HEK293 (cell line): Measurements from ENCODE around the gene QRICH1.

Experiments
- HOXC10 ChIP-seq: sonication (generic); formaldehyde crosslinking; IDR thresholded peaks from 2 replicates; pipeline ENCODE4 v1.8.1; 2023; ENCODE audit warnings: mild to moderate bottlenecking, missing genetic modification reagents
- IKZF3 ChIP-seq: fragments of 450-650 bp; IDR thresholded peaks from 2 replicates; pipeline ENCODE4 v1.5.0; 2018; ENCODE audit warnings: missing biosample characterization, mild to moderate bottlenecking, missing genetic modification characterization, moderate library complexity
- KLF17 ChIP-seq: fragments of 450-650 bp; formaldehyde crosslinking; IDR thresholded peaks from 2 replicates; pipeline ENCODE4 v1.5.1; 2016; ENCODE audit warnings: missing biosample characterization, missing genetic modification characterization
- MYNN ChIP-seq: fragments of 450-650 bp; formaldehyde crosslinking; IDR thresholded peaks from 2 replicates; pipeline ENCODE4 v1.5.1; 2016; ENCODE audit warnings: missing biosample characterization, missing genetic modification characterization, borderline replicate concordance
- ZBTB21 ChIP-seq: fragments of 450-650 bp; formaldehyde crosslinking; IDR thresholded peaks from 2 replicates; pipeline ENCODE4 v1.5.1; 2017; ENCODE audit warnings: missing biosample characterization, missing genetic modification characterization
- ZNF112 ChIP-seq: fragments of 450-650 bp; formaldehyde crosslinking; IDR thresholded peaks from 2 replicates; pipeline ENCODE4 v1.5.0; 2017; ENCODE audit warnings: missing biosample characterization, missing genetic modification characterization
- ZNF155 ChIP-seq: fragments of 450-650 bp; formaldehyde crosslinking; IDR thresholded peaks from 2 replicates; pipeline ENCODE4 v1.5.1; 2016; ENCODE audit warnings: missing biosample characterization, missing genetic modification characterization
- ZNF16 ChIP-seq: fragments of 450-650 bp; formaldehyde crosslinking; IDR thresholded peaks from 2 replicates; pipeline ENCODE4 v1.5.1; 2016; ENCODE audit warnings: low read depth, missing biosample characterization, missing genetic modification characterization
- ZNF175 ChIP-seq: fragments of 450-650 bp; formaldehyde crosslinking; IDR thresholded peaks from 2 replicates; pipeline ENCODE4 v1.5.1; 2016; ENCODE audit warnings: missing biosample characterization, missing genetic modification characterization
- ZNF202 ChIP-seq: fragments of 450-650 bp; formaldehyde crosslinking; IDR thresholded peaks from 2 replicates; pipeline ENCODE4 v1.5.1; 2016; ENCODE audit warnings: missing biosample characterization, missing genetic modification characterization, borderline replicate concordance
- ZNF350 ChIP-seq: fragments of 450-650 bp; formaldehyde crosslinking; IDR thresholded peaks from 2 replicates; pipeline ENCODE4 v1.5.0; 2017; ENCODE audit warnings: missing biosample characterization, mild to moderate bottlenecking, missing genetic modification characterization
- ZNF366 ChIP-seq: fragments of 450-650 bp; formaldehyde crosslinking; conservative IDR thresholded peaks from 2 replicates; pipeline ENCODE4 v1.5.1; 2016; ENCODE audit warnings: missing biosample characterization, missing genetic modification characterization
- ZNF530 ChIP-seq: fragments of 450-650 bp; formaldehyde crosslinking; IDR thresholded peaks from 2 replicates; pipeline ENCODE4 v1.5.1; 2016; ENCODE audit warnings: low read depth, missing biosample characterization, missing genetic modification characterization
- ZNF549 ChIP-seq: fragments of 450-650 bp; IDR thresholded peaks from 2 replicates; pipeline ENCODE4 v1.5.1; 2018; ENCODE audit warnings: missing biosample characterization, missing genetic modification characterization, mild to moderate bottlenecking, inconsistent platforms, moderate library complexity
- ZNF561 ChIP-seq: fragments of 450-650 bp; IDR thresholded peaks from 2 replicates; pipeline ENCODE4 v1.5.1; 2018; ENCODE audit warnings: missing biosample characterization, missing genetic modification characterization, borderline replicate concordance
- ZNF580 ChIP-seq: fragments of 450-650 bp; formaldehyde crosslinking; IDR thresholded peaks from 2 replicates; pipeline ENCODE4 v1.5.1; 2016; ENCODE audit warnings: missing biosample characterization, missing genetic modification characterization
- ZNF629 ChIP-seq: fragments of 450-650 bp; formaldehyde crosslinking; IDR thresholded peaks from 2 replicates; pipeline ENCODE4 v1.5.1; 2017; ENCODE audit warnings: missing biosample characterization, missing genetic modification characterization
- ZNF707 ChIP-seq: fragments of 450-650 bp; formaldehyde crosslinking; IDR thresholded peaks from 2 replicates; pipeline ENCODE4 v1.5.1; 2016; ENCODE audit warnings: missing biosample characterization, missing genetic modification characterization
- ZNF843 ChIP-seq: fragments of 450-650 bp; formaldehyde crosslinking; IDR thresholded peaks from 2 replicates; pipeline ENCODE4 v1.5.1; 2016; ENCODE audit warnings: missing biosample characterization, missing genetic modification characterization
- TF ChIP-seq, protein P1 (sequence below): fragments of 450-650 bp; formaldehyde crosslinking; IDR thresholded peaks from 2 replicates; pipeline ENCODE4 v1.5.1; 2017; ENCODE audit warnings: missing biosample characterization, mild to moderate bottlenecking, missing genetic modification characterization, moderate library complexity
- TF ChIP-seq, protein P2 (sequence below): fragments of 450-650 bp; formaldehyde crosslinking; IDR thresholded peaks from 2 replicates; pipeline ENCODE4 v1.5.1; 2017; ENCODE audit warnings: missing biosample characterization, missing genetic modification characterization
- TF ChIP-seq, protein P3 (sequence below): fragments of 450-650 bp; formaldehyde crosslinking; IDR thresholded peaks from 2 replicates; pipeline ENCODE4 v1.5.1; 2016; ENCODE audit warnings: missing biosample characterization, missing genetic modification characterization

The QRICH1 gene

GRCh38 chr3:49007068-49007770 lies 86.7 kb downstream of the QRICH1 start, which contains the start of gene WDR6 (continued):
- peak; percentile 62 for TF ChIP-seq ZNF580 (tag by site-specific recombination)
- TF ChIP-seq ZNF629 (tag by site-specific recombination): peak; percentile 69
- TF ChIP-seq, protein P1, sequence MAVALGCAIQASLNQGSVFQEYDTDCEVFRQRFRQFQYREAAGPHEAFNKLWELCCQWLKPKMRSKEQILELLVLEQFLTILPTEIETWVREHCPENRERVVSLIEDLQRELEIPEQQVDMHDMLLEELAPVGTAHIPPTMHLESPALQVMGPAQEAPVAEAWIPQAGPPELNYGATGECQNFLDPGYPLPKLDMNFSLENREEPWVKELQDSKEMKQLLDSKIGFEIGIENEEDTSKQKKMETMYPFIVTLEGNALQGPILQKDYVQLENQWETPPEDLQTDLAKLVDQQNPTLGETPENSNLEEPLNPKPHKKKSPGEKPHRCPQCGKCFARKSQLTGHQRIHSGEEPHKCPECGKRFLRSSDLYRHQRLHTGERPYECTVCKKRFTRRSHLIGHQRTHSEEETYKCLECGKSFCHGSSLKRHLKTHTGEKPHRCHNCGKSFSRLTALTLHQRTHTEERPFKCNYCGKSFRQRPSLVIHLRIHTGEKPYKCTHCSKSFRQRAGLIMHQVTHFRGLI: no peak
- no peak for TF ChIP-seq ZNF707
- TF ChIP-seq MYNN (tag by site-specific recombination): no peak
- TF ChIP-seq ZBTB21 (tag by site-specific recombination): no peak
- TF ChIP-seq ZNF155 (tag by site-specific recombination): no peak
- no peak for TF ChIP-seq ZNF549
- no peak for TF ChIP-seq ZNF16
- no peak for TF ChIP-seq HOXC10 (CRISPR knock-in tag)
- TF ChIP-seq ZNF202 (tag by site-specific recombination): no peak
- TF ChIP-seq ZNF561 (tag by site-specific recombination): 0 out of 2 replicates have a peak, but pooled peaks have one; percentile 34
- TF ChIP-seq, protein P2, sequence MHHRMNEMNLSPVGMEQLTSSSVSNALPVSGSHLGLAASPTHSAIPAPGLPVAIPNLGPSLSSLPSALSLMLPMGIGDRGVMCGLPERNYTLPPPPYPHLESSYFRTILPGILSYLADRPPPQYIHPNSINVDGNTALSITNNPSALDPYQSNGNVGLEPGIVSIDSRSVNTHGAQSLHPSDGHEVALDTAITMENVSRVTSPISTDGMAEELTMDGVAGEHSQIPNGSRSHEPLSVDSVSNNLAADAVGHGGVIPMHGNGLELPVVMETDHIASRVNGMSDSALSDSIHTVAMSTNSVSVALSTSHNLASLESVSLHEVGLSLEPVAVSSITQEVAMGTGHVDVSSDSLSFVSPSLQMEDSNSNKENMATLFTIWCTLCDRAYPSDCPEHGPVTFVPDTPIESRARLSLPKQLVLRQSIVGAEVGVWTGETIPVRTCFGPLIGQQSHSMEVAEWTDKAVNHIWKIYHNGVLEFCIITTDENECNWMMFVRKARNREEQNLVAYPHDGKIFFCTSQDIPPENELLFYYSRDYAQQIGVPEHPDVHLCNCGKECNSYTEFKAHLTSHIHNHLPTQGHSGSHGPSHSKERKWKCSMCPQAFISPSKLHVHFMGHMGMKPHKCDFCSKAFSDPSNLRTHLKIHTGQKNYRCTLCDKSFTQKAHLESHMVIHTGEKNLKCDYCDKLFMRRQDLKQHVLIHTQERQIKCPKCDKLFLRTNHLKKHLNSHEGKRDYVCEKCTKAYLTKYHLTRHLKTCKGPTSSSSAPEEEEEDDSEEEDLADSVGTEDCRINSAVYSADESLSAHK (tag by site-specific recombination): no peak
- TF ChIP-seq, protein P3, sequence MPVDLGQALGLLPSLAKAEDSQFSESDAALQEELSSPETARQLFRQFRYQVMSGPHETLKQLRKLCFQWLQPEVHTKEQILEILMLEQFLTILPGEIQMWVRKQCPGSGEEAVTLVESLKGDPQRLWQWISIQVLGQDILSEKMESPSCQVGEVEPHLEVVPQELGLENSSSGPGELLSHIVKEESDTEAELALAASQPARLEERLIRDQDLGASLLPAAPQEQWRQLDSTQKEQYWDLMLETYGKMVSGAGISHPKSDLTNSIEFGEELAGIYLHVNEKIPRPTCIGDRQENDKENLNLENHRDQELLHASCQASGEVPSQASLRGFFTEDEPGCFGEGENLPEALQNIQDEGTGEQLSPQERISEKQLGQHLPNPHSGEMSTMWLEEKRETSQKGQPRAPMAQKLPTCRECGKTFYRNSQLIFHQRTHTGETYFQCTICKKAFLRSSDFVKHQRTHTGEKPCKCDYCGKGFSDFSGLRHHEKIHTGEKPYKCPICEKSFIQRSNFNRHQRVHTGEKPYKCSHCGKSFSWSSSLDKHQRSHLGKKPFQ (tag by site-specific recombination): no peak
- 0 out of 2 replicates have a peak, but pooled peaks have one; percentile 53 for TF ChIP-seq ZNF366 (tag by site-specific recombination)
- TF ChIP-seq ZNF530 (tag by site-specific recombination): no peak
- no peak for TF ChIP-seq ZNF350 (tag by site-specific recombination)
- no peak for TF ChIP-seq ZNF112 (tag by site-specific recombination)
- peak; percentile 61 for TF ChIP-seq KLF17 (tag by site-specific recombination)
- no peak for TF ChIP-seq IKZF3
- no peak for TF ChIP-seq ZNF175 (tag by site-specific recombination)
- peak; percentile 46; the same call in 1 of the 2 replicates for TF ChIP-seq ZNF843 (tag by site-specific recombination)
